Activated naive CD8-positive, alpha-beta T cell treated with anti-CD3 and anti-CD28 coated beads, Interleukin-2, amount 50 U/mL, for 16 hours (primary cell): ENCODE measurements around the gene ABHD10.

Experiments
- DNase-seq: peaks from one replicate; pipeline ENCODE4 v3.0.0-alpha.2; 2020; ENCODE audit warnings: low read depth, low spot score

ABHD10 gene

DNA sequence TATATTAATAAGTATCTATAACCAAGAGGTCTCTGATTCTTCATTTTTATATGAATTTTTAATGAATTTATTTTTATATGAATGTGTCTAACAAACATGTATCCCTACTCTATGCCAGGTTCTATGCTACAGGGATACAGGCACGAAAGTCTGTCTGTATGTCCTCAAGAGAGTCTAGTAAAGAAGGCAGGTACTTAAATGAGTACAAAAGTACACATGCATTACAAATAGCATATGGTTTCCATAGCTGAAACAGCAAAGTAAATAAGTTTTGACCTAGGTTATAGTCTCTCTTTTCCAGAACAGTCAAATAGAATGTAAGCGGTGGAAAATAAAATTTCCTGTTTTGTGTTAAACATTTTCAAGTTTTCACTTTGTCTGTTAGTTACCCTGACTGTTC, 13.3 kb upstream of the ABHD10 start:
- DNase-seq, result no peak

DNA sequence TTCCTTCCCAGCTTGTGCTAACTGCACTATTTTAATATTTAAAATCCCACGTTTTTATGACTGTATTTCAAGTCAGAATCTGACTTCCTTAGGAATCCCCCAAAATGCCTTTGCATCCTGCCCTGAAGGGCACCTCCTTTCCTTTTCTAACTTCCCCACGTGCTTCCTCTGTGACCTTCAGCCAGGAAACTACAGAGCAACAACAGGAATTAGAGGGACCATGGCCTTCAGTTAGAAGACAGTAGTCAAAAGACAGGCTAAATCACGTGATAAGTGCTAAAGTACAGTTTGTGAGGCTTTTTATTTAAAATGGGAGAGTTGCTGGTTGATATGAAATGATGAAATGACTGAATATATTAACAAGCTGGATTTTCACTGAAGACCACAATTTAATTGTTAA, 11.8 kb upstream of the ABHD10 start:
- no peak for DNase-seq

DNA sequence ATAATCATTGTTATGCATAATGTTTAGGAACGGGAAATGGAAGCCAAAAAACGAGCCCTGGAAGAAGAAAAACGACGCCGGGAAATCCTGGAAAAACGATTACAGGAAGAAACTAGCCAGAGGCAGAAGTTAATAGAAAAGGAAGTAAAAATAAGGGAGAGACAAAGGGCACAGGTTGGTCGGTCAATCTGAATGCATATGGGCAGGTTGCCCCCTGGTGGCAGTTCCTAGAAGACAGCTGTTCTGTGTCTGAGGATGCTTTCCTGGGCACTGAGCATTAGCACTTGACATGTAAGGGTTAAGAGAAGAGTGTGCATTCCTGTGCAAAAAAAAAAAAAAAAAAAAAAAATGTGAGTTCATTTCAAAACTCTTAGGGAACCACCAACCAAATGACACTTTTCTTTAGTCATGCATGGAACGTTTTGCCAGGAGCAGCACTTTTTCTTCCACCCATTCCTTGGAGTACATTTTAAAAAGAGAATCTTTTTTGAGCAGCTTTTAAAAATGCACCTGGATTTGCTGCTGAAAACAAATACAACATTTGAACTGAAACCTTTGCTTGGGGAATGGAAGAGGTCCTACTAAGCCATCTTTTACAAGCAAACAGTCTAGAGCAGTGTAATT, 11.1 kb upstream of the ABHD10 start:
- peak; percentile 65 for DNase-seq

DNA sequence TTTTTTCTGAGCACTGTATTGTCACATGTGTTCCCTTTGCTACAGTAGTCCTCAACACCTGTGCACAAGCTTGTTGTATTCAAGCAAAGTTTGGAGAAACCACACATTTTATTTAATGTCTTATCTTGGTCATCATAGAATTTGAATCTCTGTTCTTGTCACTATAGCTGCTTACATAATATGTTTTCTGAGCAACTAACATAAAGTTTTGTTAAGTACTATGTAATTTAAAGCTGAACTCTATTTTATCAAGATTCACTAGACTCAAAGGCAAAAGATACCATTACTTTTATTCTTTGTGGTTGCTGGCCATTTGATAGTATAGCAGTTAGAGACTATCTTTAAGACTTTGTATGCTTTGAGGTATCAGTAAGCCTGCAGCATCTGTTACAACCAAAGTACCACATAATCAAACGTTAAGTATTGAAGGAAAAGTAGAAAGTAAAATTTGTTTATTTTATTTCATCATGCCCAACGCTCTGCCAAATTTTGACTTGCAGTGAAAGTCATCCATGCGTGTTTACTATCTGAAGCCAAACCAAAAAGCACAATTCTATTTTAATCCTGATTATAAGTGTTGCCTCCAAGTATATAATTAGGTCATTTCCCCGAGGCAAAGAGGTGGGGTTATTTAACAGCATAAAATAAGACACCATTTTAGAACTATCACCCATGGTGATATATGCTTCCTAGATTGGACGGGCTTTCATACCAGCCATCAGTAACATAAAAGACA, 10.3 kb upstream of the ABHD10 start:
- DNase-seq, result no peak

DNA sequence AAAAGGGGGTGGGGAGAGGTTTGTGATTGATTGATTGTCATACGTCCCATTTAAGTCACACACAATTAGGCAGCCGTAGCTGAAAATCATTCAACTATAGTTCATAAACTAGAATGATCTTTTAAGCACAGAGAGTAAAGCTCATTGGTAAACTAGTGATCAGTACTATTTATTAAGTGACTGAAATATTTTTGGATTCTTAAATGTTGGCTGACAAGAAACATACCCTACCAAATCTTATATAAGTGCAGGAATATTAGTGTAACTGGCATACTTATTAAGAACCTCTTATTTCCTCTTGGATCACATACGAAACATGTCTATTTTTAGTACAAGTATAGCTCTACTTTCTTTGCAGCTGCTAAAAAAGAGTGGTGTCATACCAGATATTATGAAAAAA, 8.4 kb upstream of the ABHD10 start:
- DNase-seq, result no peak

DNA sequence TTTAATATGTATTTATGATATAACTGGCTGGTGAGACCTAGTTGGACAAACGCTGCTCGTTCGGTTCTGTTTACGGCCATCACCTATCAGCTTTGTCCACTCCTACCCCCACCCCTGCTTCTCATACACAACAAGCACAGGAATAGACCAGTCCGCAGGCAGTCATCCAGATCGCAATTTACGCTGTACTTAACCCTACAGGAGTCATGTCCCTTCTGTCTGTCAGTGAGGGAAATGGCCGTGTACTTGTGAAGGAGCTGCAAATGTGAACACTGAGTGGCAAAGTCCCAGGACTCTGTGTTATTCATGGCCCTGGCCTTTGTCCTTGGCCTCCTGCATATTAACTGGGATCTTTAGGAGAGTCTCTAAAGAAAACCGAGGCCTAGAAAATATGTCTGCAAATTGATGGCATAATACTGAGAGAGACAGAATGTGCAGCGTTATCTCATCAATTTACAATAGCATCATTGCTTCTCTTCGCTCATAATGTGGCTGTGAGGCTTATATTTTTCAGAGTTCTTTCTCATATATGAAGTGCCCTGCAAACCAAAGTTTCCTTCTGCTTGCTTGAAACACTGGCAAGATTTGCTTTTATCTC, 7.2 kb upstream of the ABHD10 start:
- no peak for DNase-seq

DNA sequence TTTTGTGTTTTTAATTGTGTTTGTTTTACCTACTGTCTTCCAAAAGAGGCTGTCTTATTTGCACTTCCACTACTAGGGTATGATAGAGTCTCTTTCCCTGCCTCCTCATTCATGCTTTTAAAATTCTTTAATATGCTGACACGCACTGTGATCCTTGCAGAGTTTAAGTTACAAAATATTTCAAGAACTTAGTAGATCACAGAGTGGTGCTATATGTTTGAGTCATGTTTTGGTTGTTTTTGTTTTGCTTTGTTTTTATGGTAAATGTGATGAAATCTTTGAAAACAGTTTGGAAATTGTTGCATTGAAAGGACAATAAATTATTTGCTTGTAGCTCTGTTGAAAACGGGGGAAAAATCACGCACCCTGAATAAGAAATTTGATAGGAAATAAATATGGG, 5.9 kb upstream of the ABHD10 start:
- DNase-seq, result no peak

DNA sequence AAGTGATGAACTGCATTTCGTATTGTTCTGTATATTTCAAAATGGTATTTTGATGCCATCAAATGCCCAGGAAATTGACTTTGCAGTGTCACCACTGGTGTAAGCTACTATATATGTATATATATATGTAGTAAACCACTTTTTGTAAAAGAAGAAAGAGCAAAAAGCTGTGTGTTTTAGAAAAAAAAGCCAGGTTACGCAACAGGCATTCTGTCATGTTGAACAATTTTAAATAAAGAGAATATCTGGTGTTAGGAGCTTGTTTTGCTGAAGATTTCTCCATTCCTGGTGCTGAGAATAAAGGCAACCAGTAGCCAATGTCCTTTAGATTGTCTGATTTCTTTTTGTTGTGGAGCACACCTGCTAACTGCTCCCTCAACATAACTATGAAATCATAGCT, 3.7 kb upstream of the ABHD10 start:
- no peak for DNase-seq

DNA sequence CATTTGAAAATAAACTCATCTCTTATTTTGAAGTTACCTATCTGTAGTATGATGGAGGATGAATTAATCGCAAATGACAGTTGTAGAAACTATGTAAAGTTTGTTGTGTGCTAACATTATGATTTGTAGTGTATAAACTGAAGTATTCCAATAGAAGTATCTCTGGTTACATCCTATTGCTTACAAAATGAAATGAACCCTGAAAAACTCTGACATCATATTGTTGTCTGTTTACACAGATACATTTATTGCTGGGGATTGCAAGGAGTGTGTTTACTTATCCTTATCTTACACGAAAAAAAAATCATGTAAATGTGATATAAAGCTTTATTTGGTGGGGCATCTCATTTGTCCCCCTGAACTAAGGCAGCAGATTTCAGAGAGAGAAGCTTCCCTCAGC, 2.6 kb upstream of the ABHD10 start:
- DNase-seq, result no peak

DNA sequence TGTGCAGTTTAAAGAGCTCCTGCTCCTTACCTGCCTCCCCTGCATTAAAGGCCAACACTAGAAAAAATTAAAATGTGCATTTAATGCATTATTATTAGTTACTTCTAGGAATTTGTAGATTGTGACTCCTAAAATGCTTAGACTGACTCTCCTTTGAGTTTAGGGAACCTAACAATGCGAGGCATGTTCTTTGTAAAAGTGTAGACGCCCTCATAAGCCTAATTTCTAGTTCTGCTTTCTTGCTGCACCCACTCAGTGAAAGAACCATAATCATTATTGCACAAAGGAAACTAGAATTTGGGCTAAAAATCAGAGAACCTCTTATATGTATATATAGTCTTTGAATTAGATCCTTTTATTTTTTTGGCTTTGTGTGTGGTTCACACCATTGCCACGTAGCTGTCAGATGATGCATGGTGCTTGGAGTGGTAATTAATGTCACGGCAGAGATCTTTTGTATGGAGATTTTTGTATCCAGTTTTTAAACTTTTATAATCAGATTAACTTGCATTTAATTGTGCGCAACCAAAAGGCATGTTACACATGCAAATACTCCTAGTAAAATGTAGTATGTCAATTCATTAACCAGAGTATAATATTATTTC, 710 bp downstream of the ABHD10 start:
- DNase-seq, result no peak

DNA sequence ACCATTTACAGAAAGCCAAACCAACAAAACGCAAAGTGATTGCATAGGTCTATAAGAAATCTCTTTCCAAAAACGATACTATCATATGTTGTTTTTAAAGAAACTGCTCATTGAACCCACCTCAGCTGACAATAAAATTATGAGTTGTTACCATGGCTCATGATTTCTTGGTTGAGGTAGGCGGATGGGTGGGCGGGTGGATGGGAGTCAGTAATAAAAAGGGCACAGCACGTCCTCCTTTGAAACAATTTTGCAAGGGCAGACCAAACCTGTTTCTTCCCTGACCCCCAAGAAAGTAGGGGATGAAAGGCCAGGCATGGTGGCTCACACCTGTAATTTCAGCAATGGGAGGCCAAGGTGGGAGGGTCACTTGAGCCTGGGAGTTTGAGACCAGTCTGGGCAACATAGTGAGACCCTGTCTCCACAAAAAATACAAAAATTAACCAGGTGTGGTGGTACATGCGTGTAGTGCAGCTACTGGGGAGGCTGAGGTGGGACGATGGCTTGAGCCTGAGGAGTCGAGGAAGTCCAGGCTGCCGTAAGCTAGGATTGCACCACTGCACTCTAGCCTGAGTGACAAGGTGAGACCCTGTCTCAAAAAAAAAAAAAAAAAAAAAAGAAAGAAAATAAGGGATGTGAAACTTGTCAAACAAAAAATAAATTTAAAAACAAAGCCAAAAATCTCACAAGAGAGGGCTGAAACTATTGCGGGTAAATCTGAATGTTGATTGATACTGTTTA, 2.1 kb downstream of the ABHD10 start:
- no peak for DNase-seq

DNA sequence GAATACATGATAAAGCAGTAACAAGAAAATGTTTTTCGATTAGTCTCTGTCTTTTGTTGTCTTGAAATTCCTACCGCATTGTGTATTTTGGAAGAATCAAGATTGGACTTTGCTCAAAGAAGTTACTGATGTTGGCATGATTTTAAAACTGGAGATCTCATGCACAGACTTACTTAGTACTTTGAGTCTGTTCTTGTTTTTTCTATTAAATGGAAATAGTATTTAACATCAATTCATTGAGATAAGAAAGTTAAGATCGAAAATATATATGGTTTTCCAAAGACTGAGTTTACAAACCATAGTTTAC, 2.6 kb downstream of the ABHD10 start:
- no peak for DNase-seq

DNA sequence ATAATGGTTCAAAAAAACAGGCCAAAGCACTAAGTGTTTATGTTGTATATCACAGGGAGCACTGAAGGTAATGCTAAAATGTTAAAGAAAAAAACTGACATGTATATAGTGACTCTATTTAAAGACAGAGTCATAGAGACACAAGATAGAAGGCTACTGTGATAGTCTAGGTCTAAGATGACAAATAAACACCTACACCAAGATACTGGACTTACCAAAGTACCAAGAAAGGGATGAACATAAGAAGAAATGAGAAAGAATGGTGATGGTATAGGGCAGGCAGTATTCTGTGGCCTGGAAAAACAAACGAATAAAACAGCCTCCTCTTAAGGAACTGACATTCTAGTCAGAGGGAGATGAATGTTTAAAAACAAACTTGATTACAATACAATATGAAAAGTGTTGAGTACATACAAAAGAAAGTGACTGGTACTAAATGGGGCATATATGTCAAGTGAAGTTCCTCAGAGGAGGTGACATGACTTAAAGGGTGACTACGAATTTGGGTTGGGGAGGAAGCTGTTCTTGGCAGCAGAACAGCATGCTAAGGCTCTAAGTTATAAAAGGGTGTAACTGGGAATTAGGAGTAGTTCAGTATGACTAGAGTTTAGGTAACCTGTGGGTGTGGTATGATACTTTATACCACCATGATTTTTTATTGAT, 5.9 kb downstream of the ABHD10 start:
- no peak for DNase-seq

DNA sequence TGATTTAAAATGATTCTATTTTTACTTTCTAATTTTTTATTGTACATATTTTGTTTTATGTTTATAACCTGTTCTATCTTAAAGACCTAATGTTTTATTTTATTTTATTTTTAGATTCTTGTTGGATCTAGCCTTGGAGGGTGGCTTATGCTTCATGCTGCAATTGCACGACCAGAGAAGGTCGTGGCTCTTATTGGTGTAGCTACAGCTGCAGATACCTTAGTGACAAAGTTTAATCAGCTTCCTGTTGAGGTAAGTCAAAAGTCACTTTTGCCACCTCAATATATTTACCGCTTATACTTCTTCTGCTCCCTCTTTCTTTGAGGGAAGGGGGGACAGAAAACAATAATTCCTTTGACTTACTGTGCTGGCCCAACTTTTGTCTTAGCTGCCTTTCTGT, 8.0 kb downstream of the ABHD10 start:
- DNase-seq, result no peak

DNA sequence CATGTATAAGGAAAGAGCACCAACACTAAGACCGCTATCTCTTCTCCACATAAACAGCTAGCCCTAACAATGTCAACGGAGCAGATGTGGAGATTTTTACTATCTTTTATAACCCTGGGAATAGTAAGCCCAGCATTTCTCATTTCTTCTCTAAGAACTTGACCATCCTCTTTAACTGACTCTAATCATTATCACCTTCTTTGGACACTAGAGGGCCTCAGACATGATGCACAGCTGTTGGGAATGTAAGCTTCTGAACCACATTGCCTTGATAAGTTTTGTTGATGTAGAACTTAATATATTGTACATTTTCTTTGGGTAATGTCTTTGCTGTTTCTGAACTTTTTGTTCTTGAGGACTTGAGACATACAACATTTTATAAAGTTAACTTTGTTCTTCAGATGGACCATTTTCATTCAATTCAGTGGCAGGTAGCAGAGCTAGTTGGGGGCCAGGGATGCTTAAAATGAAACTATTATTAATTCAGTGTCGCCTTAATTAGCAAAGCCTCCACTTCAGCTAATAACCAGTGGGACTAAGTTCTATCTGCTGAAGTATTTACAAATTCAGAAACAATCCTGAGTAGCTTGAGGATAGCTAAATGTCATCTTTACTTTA, 10.3 kb downstream of the ABHD10 start:
- no peak for DNase-seq

DNA sequence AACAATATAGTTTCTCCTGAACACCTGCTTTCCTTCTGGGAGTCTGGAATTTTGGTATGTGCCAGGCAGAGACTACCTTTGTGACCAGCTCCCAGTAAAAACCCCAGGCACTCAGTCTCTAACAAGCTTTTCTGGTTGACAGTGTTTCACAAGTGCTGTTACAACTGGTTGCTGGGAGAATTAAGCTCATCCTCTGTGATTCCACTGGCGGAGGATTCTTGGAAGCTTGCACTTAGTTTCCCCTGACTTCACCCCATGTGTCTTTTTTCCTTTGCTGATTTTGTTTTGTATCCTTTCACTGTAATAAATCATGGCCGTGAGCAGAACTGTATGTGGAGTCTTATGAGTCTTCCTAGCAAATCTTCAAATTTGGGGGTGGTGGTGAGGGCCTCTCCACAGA, 14.2 kb downstream of the ABHD10 start:
- DNase-seq, result no peak

DNA sequence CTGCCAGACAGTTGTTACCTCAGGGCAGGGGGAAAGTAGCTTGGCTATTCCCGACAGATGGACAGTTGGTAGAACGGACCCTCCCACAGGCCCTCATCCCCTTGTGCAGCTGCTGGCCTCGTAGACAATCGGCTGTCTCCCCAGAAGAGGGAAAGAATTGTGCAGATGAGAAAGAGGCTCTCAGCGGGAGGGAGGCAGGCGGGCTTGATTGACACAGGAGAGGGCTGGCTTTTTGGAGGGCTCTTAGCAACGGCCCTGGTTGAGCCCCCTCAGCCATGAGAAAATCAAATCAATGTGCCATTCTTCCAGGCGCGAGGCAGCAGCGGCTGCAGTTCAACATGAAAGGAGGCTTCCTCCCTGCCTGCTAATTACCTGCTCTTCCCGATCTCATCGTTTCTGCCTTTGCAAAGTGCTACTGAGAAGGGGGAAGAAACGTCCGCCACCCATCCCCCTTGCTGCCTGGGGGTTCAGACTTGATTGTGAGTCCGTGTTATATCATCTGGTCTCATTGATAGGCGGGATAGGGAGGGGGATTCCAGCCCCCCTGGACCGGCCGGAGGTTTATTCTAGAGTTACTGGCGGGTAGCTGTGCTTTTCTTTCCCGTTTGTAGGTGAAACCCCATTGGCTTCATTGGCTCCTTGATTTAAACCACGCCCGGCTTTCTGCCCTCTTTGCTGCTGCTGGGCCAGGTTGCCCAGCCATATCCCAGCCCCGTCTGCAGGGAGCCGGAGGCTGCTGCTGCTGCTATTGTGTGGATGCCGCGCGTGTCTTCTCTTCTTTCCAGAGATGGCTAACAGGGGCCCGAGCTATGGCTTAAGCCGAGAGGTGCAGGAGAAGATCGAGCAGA, 20.0 kb downstream of the ABHD10 start, which contains the start of gene TAGLN3:
Gene TAGLN3, plus strand, starts transcription at position 287 of the 848 bp plus-strand sequence. Its CDS starts 501 bp downstream, at position 788.
- DNase-seq, result no peak

DNA sequence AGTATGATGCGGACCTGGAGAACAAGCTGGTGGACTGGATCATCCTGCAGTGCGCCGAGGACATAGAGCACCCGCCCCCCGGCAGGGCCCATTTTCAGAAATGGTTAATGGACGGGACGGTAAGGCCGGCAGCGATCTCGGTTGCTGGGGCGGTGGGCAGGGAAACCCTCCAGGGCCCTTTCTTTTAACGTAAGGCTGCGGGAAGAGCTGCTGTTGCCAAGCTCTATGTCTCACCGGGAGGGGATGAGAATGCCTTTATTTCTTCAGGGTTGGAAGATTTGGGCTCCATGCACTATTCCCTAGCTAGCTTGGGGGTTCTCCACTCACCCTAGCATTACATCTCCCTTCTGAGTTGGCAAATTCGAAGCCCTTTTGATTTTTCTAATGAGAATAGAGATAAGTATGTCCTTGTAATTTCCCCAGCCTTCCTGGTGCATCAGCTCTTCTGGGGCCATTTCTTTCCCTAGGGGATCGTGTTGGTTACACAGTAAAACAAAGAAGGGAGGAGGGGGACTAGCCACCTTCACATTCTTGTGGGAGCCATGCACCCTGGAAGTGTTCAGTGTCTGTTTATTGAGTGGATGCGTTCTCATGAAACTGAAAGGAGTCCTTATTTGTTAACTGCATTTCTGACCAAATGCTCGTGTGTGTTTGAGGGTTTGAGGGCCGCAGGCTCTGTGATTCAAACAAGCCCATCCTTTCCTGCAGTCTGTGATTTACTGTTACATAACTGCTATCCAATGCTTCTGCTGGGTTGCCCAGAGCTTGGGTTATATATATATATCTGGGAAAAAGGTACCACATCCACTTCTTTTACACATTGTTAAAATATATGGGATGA, 20.9 kb downstream of the ABHD10 start:
- DNase-seq, result no peak

DNA sequence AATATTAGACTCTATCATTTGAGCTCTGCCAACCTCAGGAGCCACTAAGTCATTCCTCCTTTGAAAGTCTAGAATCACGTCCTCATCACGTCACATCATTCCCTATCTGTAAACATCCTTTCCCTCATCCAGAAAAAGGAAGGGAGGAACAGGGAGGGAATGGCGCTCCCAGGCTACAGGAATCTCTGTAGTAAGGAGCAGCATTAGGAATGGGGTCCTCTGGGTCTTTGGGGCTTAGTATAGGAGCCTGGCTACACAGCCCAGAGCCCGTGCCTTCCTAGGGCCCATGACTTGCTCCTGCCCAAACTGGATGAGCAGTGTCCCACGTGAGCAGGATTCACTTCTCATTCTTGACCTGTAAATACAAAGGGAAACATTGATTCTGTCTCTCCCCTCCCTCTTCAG, 21.5 kb downstream of the ABHD10 start:
- no peak for DNase-seq
